ENCODE data around the gene RALGAPB.

The RALGAPB gene

GRCh38 chr20:38617830-38618196 is 145.2 kb downstream of the RALGAPB start:
- no peak for DNase-seq

- no peak for DNase-seq
Observed at GRCh38 chr20:38620441-38620840, 147.8 kb downstream of the RALGAPB start.

- DNase-seq = no peak
Observed at GRCh38 chr20:38623061-38623460, 150.4 kb downstream of the RALGAPB start.

GRCh38 chr20:38624084-38624483 is 151.4 kb downstream of the RALGAPB start:
- no peak for DNase-seq

- no peak for DNase-seq
Observed at GRCh38 chr20:38625896-38626295, 153.3 kb downstream of the RALGAPB start.

GRCh38 chr20:38626921-38627659 is 154.4 kb downstream of the RALGAPB start:
- DNase-seq = no peak

All from femur (tissue), 1 donor.